ENCODE measurements around the gene KNG1.
"Not testable (repeated sequence)": the region's sequence is repeated elsewhere in the genome, so short reads cannot be mapped to it uniquely, and the experiment has no call there.

KNG1 gene

GRCh38 chr3:186678604-186679003 is 38.6 kb upstream of the KNG1 start:
- H3K4me1 ChIP-seq (ENCODE audit: control insufficient read depth in 1 of 2, insufficient read depth in 1 of 2, low read depth in 1 of 2, low read length in 1 of 2), result no peaks in the 10 kb centered on the region
- no peak overlapping the region for H3K4me3 ChIP-seq (ENCODE audit: low read depth in 1 of 2, low read length in 1 of 2)
- peaks cover 54% of the 10 kb centered on the region for H3K27me3 ChIP-seq
- H3K9me3 ChIP-seq, result no peaks in the 10 kb centered on the region
- TF ChIP-seq, protein P1, sequence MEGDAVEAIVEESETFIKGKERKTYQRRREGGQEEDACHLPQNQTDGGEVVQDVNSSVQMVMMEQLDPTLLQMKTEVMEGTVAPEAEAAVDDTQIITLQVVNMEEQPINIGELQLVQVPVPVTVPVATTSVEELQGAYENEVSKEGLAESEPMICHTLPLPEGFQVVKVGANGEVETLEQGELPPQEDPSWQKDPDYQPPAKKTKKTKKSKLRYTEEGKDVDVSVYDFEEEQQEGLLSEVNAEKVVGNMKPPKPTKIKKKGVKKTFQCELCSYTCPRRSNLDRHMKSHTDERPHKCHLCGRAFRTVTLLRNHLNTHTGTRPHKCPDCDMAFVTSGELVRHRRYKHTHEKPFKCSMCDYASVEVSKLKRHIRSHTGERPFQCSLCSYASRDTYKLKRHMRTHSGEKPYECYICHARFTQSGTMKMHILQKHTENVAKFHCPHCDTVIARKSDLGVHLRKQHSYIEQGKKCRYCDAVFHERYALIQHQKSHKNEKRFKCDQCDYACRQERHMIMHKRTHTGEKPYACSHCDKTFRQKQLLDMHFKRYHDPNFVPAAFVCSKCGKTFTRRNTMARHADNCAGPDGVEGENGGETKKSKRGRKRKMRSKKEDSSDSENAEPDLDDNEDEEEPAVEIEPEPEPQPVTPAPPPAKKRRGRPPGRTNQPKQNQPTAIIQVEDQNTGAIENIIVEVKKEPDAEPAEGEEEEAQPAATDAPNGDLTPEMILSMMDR (IDR thresholded peaks at IDR 0.05), result no peak
- H3K36me3 ChIP-seq, result no peaks in the 10 kb centered on the region
- no peak overlapping the region for H3K27ac ChIP-seq

- no peak overlapping the region for H3K4me3 ChIP-seq (ENCODE audit: low read depth in 1 of 2, low read length in 1 of 2)
- no peaks in the 10 kb centered on the region for H3K9me3 ChIP-seq
- H3K36me3 ChIP-seq, result no peaks in the 10 kb centered on the region
- no peak overlapping the region for H3K27ac ChIP-seq
- TF ChIP-seq, protein P1 (IDR thresholded peaks at IDR 0.05), result no peak
- H3K4me1 ChIP-seq (ENCODE audit: control insufficient read depth in 1 of 2, insufficient read depth in 1 of 2, low read depth in 1 of 2, low read length in 1 of 2), result no peaks in the 10 kb centered on the region
- peaks cover 48% of the 10 kb centered on the region for H3K27me3 ChIP-seq
Measured at GRCh38 chr3:186679151-186679550, 38.0 kb upstream of the KNG1 start.

DNA sequence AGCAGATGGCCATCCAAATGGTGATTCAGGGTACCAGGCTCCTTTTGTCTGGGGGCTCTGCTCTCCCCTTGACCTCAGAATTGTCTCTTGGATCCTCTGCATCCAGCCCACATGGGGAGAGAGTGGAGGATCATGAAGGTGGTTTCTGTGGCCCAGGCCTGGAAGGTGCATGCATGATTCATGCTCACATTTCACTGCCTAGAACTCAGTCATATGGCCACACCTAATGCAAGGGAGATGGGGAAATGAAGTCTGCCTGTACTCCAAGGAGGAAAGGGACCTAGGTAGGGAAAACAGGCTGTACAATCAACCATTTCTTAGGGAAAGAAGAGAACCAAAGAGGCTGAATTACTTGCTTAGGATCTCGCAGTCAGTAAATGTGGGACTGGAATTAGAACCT is 36.3 kb upstream of the KNG1 start:
- Histone ChIP-seq H3K36me3 (no peaks in the 10 kb centered on the region), H3K9me3 (no peaks in the 10 kb centered on the region), H3K4me1 (ENCODE audit: control insufficient read depth in 1 of 2, insufficient read depth in 1 of 2, low read depth in 1 of 2, low read length in 1 of 2) (no peaks in the 10 kb centered on the region), H3K27ac (no peak overlapping the region), H3K27me3 (peaks cover 35% of the 10 kb centered on the region), H3K4me3 (ENCODE audit: low read depth in 1 of 2, low read length in 1 of 2) (no peak overlapping the region)
- TF ChIP-seq, protein P1 (IDR thresholded peaks at IDR 0.05), result no peak

DNA sequence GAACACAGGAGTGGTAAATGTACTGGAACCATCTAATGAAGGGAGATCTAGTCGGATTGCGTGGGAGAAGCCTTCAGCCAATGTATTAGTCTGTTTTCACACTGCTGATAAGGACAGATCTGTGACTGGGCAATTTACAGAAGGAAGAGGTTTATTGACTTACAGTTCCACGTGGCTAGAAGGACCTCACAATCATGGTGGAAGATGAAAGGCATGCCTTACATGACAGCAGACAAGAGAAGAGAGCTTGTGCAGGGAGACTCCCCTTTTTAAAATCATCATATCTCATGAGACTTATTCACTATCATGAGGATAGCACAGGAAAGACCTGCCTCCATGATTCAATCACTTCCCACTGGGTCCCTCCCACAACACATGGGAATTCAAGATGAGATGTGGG is 34.3 kb upstream of the KNG1 start:
- TF ChIP-seq, protein P1 (IDR thresholded peaks at IDR 0.05), result no peak
- Histone ChIP-seq H3K9me3 (no peaks in the 10 kb centered on the region), H3K27ac (no peak overlapping the region), H3K4me3 (ENCODE audit: low read depth in 1 of 2, low read length in 1 of 2) (no peak overlapping the region), H3K4me1 (ENCODE audit: control insufficient read depth in 1 of 2, insufficient read depth in 1 of 2, low read depth in 1 of 2, low read length in 1 of 2) (no peaks in the 10 kb centered on the region), H3K27me3 (peaks cover 40% of the 10 kb centered on the region), H3K36me3 (no peaks in the 10 kb centered on the region)

GRCh38 chr3:186683979-186684378 is 33.2 kb upstream of the KNG1 start:
- Histone ChIP-seq H3K36me3 (no peaks in the 10 kb centered on the region), H3K4me3 (ENCODE audit: low read depth in 1 of 2, low read length in 1 of 2) (no peak overlapping the region), H3K9me3 (no peaks in the 10 kb centered on the region), H3K4me1 (ENCODE audit: control insufficient read depth in 1 of 2, insufficient read depth in 1 of 2, low read depth in 1 of 2, low read length in 1 of 2) (no peaks in the 10 kb centered on the region), H3K27ac (no peak overlapping the region), H3K27me3 (peaks cover 33% of the 10 kb centered on the region)
- TF ChIP-seq, protein P1 (IDR thresholded peaks at IDR 0.05), result no peak

DNA sequence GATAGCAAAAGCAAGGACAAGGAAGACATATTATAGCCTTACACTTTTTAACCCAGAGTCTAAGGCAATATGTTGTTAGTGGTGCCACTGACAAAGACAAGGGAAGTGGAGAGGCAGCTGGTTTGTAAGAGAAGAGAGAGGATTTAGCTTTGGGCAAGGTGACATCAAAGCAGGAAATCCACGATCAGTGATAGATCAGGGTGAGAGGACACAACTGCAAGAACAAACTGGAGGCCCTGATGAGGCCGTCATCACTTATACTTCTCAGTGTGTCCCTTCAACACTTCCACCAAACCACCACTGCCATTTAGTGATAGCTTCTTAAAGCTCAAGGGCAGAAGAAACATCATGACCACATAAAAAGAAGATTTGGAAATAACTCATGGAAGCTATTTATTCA is 30.7 kb upstream of the KNG1 start:
- not testable (repeated sequence) for H3K27ac ChIP-seq; H3K4me1 ChIP-seq (ENCODE audit: control insufficient read depth in 1 of 2, insufficient read depth in 1 of 2, low read depth in 1 of 2, low read length in 1 of 2); H3K4me3 ChIP-seq (ENCODE audit: low read depth in 1 of 2, low read length in 1 of 2); H3K36me3 ChIP-seq; H3K9me3 ChIP-seq
- H3K27me3 ChIP-seq, result peaks cover 29% of the 10 kb centered on the region

Measured in neutrophil (primary cell).